ENCODE data around the gene LRCOL1. TPM values are rescaled to one million over a fixed set of nuclear protein-coding genes. Genes with fewer than 3 reads are reported as not detected.

The LRCOL1 gene
- polyA plus RNA-seq, 1 donor: 0.15 TPM

- DNase-seq (ENCODE audit: low read depth): no peak
These were observed 24.9 kb upstream of the LRCOL1 start for GRCh38 chr12:132635076-132635955.

DNA sequence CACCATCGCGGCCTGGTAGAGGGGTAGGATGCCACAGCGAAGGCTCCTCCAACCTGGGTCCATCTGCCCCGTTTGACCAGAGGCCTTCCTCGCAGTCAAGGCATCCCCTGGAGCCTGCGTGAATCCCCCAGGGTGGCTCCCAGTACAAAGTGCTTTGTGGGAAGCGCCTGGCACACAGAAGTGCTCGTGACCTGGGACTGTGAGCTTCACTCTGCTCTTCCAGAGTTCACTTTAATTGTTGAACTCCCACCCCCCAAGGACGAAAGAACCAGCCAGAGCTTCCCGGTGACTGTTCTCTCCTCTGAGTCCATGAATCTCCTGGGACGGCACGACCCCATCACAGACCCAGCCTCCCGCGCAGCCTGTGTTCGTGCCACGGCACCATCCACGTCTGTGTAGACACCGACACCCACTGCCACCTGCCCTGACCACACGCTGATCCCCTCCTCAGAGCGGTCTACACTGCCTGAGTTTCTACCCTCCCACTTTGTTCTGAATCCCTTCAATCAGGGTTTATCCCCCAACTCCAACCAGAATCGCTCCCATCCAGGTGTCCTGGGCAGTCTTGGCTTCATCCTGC lies 24.1 kb upstream of the LRCOL1 start:
- DNase-seq (ENCODE audit: low read depth): no peak

DNA sequence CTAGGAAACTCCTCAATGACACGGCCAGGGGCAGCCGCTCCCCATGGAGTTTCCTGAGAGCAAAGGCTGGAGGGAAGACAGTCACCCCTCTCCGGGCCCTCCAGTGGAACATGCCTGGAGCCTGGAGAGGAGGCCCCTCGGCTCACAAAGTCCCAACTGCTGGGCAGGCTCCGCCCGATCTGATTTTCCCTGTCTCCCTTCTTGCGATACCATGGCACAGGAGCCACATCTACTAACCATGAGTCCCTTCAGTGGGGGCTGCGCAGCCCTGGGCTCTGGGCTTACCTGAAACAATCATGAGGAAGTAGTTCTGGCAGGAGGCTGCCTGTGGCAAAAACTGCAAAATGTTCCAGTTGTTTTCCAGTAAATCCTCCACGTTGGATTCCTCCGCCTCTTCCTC lies 23.5 kb upstream of the LRCOL1 start:
- DNase-seq (ENCODE audit: low read depth): no peak

- DNase-seq (ENCODE audit: low read depth): no peak
These were observed 23.0 kb upstream of the LRCOL1 start for GRCh38 chr12:132633398-132633797.

- DNase-seq (ENCODE audit: low read depth): no peak
These were observed 22.3 kb upstream of the LRCOL1 start for GRCh38 chr12:132632521-132633228.

- DNase-seq (ENCODE audit: low read depth): no peak
These were observed 21.3 kb upstream of the LRCOL1 start for GRCh38 chr12:132631666-132632065.

- DNase-seq (ENCODE audit: low read depth): no peak
These were observed 20.3 kb upstream of the LRCOL1 start for GRCh38 chr12:132630672-132631071.

GRCh38 chr12:132629330-132629729 lies 18.9 kb upstream of the LRCOL1 start:
- no peak for DNase-seq (ENCODE audit: low read depth)

GRCh38 chr12:132625731-132626430 lies 15.5 kb upstream of the LRCOL1 start:
- no peak for DNase-seq (ENCODE audit: low read depth)

GRCh38 chr12:132624910-132625630 lies 14.7 kb upstream of the LRCOL1 start:
- DNase-seq (ENCODE audit: low read depth): no peak

DNA sequence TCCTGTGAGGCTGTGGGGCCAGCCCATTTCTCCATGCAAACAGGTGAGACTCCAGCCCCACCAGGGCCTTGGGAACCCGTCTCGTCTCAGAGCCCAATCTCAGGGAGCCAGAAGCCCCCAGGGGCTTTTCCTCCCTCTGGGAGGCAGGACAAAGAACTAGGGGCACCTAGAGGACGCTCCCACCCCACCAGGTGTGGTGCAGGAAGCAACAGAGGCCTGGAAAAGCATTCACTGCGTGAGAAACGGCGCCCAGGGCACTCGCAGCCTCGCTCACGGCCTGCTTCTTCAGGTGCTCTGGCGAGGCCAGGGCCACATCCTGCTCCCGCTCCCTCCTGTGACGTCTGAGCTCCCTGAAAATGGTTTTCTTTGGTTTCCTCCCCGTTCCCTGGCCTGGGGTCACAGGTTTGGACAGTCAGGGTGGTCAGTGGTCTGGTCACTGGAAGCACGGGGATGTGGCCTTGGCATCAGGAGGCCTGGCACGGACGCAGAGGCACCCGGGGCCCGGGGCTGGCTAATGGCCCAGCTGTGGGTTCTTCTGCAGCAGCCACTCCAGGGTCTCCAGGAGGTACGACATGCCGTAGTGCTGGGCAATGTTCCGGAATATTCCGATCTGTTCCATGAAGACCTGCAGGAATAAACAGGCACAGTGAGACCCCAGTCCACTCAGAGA lies 13.9 kb upstream of the LRCOL1 start:
- no peak for DNase-seq (ENCODE audit: low read depth)

DNA sequence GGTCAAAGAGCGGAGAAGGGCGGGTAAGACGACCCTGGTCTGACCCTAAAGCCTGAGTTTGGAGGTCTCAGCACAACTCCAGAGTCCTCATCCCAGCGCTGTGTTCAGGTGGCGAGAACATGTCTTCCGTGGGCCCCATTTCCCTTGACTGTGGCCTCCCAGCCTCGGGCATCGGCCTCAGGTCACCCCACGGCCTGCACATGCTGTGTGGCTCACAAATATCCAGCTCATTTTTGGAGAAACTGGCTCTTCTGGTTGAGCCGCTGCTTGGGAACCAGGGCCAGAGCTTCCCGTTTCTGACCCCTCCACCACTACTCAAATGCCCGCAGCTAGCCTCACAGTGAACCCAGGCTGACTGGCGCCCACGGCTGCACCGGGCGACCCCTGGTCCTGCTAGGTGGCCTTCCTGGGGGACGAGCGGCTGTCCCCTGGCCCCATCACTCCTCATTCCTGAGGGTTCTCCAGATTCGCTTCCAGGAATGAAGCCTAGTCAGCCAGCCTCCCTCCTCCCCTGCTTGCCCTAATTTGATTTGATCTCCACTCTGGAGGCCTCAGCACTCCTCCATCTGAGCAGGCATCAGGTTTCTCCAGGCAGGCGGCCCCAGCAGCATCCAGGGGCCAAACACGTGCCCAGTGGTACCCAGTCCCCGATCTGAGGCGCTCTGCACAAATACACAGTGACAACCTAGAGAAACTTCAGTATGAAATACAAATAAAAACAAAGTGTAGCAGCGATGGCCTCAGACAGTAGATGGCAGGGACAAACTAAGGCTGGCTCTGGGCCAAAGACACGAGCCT lies 12.9 kb upstream of the LRCOL1 start:
- DNase-seq (ENCODE audit: low read depth): no peak

GRCh38 chr12:132622437-132623071 lies 12.2 kb upstream of the LRCOL1 start:
- no peak for DNase-seq (ENCODE audit: low read depth)

DNA sequence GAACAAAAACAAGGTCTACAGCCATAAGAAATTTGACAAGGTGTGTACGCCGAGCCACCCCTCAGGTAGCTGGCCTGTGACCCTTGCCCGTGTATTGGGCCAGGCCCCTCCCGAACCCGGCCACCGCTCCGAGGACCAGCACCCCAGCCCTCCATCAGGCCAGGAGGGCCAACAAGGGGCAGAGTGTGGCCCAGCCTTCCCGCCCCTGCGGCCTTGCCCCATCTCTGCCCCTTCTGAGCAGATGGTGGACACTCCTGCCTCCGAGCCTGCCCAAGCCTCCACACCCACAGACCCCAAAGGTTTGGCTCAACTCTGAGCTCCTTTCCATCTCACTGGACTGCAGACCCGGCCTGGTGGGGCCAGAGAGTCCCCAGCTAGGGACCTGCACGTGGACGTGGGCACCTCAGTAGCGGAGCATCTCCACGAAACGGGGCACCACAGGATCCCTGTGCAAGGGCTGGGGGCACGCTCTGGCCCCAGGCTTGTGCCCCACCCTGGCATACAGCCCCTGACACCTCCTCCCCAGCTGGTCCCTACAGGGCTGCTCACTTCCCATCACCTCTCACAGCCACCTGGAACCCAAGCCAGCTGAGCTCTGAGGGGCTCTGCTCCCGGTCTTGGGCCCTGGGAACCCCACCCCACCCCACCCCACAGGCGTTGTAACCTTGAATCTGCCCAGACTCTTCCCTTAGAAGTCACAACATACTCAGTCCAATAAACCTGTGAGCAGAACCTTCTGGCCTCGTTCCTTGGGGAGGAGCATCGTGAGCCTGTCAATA lies 11.5 kb upstream of the LRCOL1 start:
- DNase-seq (ENCODE audit: low read depth): no peak

DNA sequence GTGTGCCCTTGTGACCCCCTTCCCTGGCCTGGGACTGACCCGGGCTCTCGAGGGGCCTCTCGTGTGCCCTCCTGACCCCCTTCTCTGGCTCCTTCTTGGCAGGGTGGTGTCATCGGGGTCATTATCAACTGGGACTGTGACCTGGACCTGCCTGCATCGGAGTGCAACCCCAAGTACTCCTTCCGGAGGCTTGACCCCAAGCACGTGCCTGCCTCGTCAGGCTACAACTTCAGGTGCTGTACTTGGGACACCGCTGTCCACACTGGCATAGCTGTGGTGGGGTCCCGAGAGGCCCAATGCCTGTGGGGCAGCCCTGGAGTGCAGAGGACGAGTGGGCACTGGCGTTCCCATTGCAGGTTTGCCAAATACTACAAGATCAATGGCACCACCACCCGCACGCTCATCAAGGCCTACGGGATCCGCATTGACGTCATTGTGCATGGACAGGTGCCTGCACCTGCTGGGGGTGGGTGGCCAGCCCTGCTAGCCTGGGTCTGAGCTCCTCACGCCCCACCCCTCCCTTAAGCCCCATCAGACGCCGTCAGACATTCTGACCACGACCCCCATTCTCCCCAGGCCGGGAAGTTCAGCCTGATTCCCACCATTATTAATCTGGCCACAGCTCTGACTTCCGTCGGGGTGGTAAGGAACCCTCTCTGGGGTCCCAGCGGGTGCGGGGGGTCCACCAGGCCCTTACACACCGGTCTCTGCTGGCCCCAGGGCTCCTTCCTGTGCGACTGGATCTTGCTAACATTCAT lies 10.7 kb upstream of the LRCOL1 start:
- DNase-seq (ENCODE audit: low read depth): no peak

DNA sequence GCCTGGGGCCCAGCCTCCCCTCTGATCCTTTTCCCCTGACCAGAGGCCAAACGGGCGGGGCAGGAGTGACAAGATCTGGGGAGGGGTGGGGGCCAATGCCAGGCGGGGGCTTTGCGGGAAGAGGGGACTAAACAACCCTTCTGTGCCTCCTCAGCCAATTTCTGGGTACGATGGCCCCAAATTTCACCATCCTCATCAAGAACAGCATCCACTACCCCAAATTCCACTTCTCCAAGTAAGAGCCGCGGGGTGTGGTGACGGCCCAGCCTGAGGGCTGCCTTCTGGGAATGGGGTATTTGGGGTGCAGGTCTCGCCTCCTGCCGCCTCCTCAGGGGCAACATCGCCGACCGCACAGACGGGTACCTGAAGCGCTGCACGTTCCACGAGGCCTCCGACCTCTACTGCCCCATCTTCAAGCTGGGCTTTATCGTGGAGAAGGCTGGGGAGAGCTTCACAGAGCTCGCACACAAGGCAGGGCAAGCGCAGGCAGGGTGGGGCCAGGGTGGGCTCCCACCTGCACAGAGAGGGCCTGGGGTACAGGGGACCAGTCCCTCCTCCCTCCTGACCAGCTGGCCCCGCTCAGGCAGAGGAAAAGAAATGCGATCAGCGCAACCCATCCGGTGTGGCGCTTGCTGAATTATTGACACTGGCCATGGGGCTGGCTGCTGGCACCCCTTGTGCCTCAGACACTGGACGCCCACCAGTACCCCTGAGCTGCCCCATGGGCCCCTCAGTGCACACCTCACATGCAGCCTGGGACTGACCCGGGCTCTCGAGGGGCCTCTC lies 9.9 kb upstream of the LRCOL1 start:
- no peak for DNase-seq (ENCODE audit: low read depth)
